GM19043 (cell line): ENCODE results near the gene BIVM.
"Not testable (repeated sequence)": the region's sequence is repeated elsewhere in the genome, so short reads cannot be mapped to it uniquely, and the experiment has no call there.

Source experiments
- ATAC-seq: cut with Tn5 transposase; IDR thresholded peaks from one replicate; pipeline ENCODE4 v1.9.1; 2021; ENCODE audit warnings: low read depth; ENCODE audit not compliant: unreplicated experiment

Gene BIVM, protein sequence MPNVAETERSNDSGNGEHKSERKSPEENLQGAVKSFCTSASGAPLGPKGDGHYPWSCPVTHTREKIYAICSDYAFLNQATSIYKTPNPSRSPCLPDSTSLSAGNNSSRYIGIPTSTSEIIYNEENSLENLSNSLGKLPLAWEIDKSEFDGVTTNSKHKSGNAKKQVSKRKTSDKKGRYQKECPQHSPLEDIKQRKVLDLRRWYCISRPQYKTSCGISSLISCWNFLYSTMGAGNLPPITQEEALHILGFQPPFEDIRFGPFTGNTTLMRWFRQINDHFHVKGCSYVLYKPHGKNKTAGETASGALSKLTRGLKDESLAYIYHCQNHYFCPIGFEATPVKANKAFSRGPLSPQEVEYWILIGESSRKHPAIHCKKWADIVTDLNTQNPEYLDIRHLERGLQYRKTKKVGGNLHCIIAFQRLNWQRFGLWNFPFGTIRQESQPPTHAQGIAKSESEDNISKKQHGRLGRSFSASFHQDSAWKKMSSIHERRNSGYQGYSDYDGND

GRCh38 chr13:102798581-102799425, at the start of gene BIVM, which contains the start of gene POGLUT2:
Gene BIVM (plus strand): TSS chr13:102799119. CDS start chr13:102807268, 8,149 bp downstream.
Gene POGLUT2 (minus strand): TSS chr13:102798976. CDS start chr13:102798670, 306 bp downstream.
- peak; percentile 80 for ATAC-seq

DNA sequence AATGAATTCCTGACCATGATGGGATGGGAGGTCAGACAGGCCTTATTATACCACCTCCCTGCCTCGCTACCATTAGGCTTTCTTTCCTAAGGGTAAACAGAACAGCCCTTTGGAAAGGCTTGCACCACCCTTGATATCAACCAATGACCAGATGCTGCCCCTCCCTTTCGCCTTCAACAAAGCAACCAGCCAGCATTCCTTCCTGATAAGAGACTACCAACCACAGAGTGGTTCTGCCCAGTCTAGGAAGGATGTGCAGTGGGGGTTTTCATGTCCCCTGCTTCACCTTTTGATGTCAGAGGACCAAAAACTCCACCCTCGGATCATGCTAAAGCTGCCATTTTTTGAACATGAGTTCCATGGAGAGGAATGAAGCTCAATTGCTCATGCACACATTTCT, 47.0 kb upstream of the BIVM start:
- ATAC-seq, result no peak

DNA sequence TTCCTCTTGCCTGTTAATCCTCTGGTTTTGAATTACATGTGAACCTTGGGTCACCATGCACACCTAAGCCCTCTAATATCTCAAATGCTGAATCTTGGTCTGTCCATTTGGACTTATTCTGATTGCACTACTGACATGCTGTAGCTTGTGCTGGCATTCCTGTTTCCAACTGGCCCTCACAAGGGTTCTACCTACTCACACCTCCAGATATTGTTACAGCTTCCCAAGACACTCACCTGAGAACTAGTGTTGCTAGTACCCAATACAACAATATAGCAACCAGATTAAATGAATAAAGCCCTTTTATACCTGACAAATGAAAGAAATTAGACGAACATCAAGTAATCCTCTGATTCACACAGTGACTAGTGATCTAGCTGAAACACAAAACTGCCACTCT, 41.9 kb upstream of the BIVM start:
- ATAC-seq, result no peak

DNA sequence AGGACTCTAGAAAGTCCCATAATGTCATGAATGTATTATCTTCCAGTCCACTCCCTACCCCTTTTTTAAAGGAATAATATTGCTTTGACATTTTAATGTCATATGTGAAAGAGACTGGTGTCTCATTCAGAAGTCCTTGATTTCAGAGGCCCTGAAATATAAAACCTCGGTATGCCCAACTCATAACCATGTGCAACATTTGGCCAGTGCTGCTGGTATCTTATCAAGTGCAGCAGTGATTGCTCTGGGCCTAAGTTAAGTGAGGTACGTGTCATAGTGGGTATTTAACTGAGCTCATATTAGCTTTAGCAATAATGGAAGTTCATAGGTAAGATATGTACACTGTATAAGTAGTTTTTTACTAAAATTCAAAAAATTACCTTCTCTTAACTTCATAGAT, 40.1 kb upstream of the BIVM start:
- no peak for ATAC-seq

- ATAC-seq, result no peak
These were observed 37.8 kb upstream of the BIVM start for GRCh38 chr13:102761071-102761470.

- no peak for ATAC-seq
These were observed 35.2 kb upstream of the BIVM start for GRCh38 chr13:102763741-102764140.

DNA sequence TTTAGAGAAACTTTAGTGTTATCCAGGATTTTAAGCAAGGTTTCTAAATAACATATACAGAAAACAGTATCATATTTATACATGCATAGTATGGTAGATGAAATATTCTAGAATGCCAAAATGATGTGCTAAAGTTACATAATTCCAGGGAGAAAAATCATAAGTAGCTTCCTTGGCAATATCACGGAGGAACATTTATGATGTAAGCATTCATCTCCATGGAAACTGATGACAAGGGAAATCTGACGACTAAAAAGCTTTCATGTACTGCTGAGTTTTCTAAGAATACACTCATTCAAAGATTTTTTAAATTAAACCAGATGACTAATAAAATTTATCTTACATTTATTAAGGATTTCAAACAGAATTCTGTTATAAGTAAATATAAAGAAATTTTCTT, 30.0 kb upstream of the BIVM start:
- no peak for ATAC-seq

DNA sequence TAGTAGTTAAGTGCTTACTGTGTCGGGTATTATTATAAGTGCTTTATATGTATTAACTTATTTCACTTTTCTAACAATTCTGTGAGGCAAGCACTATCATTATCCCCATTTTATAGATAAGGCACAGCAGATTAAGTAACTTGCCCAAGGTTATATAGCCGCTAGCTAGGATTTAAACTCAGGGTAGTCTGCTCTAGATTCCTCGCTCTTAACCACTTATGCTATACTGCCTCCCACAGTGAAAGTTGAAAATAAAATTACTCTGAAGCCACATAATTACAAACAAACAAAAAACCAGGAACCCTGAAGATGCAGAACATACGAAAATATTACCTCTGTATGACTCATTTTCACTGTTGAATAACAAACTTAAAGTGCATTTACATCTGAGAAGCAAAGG, 29.2 kb upstream of the BIVM start:
- ATAC-seq, result no peak

GRCh38 chr13:102770435-102770834, 28.5 kb upstream of the BIVM start:
- no peak for ATAC-seq

GRCh38 chr13:102771298-102772041, 27.4 kb upstream of the BIVM start:
- ATAC-seq, result no peak

DNA sequence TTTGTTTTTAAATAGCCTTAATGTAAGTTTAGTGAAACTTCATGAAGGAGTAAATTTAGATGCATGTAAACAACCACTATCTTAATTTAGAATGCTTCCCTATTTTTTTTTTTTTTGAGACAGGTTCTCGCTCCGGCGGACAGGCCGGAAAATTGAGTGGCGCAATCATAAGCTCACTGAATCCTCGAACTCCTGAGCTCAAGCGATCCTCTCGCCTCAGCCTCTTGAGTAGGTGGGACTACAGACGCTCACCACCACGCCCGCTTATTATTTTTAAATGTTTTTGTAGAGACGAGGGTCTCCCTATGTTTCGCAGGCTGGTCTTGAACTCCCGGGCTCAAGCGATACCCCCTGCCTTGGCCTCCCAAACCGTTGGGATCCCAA, 26.9 kb upstream of the BIVM start:
- no peak for ATAC-seq

DNA sequence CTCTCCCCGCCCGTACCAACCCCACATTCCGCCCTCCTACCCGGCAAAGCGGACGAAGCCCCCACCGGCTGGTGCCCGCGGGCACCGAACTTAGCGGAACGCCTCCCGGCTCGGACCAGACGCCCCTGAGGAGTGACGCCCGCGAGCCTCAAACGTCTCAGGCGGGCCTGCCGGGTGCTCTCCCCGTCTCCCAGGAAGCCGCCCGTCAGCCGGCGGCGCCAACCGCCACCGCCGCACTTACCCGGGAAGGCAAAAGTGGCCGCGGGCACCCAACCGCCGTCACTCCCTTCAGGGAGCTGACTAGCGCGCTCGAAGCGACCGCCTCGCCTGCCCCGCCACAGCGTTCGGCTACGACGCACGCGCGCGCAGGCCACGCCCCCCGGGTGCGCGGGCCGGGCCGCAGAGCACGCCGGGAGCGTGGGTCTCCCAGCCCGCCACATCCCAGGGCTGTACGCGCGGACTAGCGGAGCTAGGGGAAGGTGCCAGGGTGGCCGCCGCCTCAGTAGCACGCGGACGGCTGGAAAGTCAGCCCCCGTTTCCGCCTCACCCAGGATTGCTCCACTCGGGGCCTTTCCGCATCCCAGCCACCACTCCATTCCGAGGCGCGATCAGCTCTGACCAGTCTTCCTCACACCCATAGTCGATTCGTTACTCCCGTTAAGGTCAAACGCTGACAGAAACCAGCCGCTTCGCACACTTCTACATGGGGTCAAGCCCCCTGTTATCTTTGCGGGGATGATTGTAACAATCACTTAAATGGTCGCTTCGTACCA, 25.3 kb upstream of the BIVM start, which contains the start of gene TEX30:
TSS of gene TEX30 (minus strand) at position 346 of the 773 bp plus-strand sequence. CDS start 3,760 bp downstream, outside the sequence.
- ATAC-seq, result peak; percentile 87

- ATAC-seq, result no peak
These were observed 24.7 kb upstream of the BIVM start for GRCh38 chr13:102774214-102774568.

DNA sequence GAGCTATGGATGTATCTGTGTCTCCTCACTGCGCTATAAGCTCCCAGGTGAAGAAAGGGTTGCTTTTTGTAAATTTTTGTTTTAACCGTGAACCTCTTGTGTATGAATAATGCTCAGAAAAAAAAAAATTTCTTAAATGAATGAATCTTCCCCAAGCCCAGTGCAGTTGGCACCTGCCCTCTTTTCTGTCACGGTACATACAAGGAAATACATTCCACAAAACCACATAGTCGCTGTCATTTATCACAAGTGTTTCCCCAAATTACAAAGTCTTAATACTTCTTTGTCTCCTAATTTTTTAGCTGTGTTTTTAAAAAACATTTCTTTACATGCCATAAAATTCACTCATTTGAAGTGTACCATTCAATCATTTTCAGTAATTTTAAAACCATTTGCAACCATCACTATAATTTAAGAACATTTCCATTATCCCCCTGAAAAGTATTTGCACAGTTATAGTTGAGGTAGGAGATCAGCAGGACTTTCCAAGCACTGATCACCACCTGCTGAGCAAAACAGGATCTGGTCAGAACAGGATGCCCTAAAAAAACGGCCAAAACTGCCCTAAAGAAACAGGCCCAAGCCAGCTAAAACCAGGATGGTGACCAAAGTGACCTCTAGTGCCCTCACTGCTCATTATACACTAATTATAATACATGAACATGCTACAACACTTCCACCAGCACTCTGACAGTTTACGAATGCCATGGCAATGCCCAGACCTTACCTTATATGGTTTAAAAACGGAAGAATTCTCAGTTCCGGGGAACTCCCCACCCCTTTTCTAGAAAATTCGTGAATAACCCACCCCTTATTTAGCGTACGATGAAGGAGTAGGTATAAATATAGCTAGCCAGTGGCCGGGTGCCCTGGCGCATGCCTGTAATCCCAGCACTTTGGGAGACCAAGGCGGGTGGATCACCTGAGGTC, 24.1 kb upstream of the BIVM start:
- no peak for ATAC-seq

DNA sequence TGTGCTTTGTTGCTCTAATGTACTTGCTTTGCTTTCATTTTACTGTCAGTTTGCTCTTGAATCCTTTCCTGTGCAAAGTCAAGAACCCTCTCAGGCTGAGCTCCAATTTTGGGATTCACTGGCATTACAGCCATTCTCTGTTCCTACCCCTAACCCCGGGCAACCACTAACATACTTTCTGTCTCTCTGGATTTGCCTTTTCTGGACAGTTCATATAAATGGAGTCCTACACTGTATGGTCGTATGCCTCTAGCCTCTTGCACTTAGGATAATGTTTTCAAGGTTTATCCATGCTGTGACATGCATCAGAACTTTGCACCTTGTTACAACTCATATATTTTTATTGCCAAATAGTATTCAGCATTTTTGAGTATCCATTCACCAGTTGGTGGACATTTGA, 22.6 kb upstream of the BIVM start:
- no peak for ATAC-seq

DNA sequence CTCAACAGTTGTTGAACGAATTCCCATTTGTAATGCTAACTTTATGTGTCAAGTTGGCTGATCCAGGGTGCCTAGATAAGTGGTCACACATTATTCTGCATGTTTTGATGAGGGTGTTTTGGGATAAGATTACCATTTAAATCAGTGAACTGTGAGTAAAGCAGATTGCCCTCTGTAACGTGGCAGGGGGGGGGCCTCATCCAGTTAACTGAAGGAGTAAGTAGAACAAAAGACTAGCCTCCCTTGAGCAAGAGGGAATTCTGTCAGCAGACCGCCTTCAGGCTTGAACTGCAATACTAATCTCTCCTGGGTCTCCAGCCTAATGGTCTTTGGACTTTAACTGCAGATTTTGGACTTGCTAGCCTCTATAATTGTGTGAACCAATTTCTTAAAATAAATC, 21.2 kb upstream of the BIVM start:
- ATAC-seq, result no peak

GRCh38 chr13:102779436-102780159, 19.3 kb upstream of the BIVM start:
- ATAC-seq, result no peak

GRCh38 chr13:102780656-102781055, 18.3 kb upstream of the BIVM start:
- not testable (repeated sequence) for ATAC-seq
